Liver (tissue), 9 donors: ENCODE data around the gene CRHR1. TPM values are rescaled to one million over a fixed set of nuclear protein-coding genes. Genes with fewer than 3 reads are reported as not detected.

Experiments
- DNase-seq: peaks from one replicate; pipeline ENCODE4 v3.0.0-alpha.2; 2017; ENCODE audit warnings: low spot score
- H3K27ac ChIP-seq, 2 donors: one replicate each; pipeline ENCODE4 v1.7.0; 2013; ENCODE audit warnings: inconsistent platforms in 2 of 2, low read length in 2 of 2, control low read depth in 1 of 2, low read depth in 1 of 2, mild to moderate bottlenecking in 1 of 2
- H3K27me3 ChIP-seq, 4 donors: one replicate each; pipeline versions ENCODE4 v1.6.1 to v1.7.0; 2013; ENCODE audit warnings: low read length in 3 of 4, inconsistent platforms in 1 of 4, mild to moderate bottlenecking in 1 of 4, moderate library complexity in 1 of 4; ENCODE audit not compliant: control insufficient read depth in 4 of 4, insufficient read depth in 4 of 4
- H3K36me3 ChIP-seq, 4 donors: one replicate each; pipeline versions ENCODE4 v1.6.1 to v1.7.0; 2013; ENCODE audit warnings: low read length in 3 of 4, mild to moderate bottlenecking in 3 of 4, low read depth in 1 of 4, moderate library complexity in 1 of 4; ENCODE audit not compliant: control insufficient read depth in 4 of 4, insufficient read depth in 3 of 4
- H3K4me1 ChIP-seq, 4 donors: one replicate each; pipeline versions ENCODE4 v1.6.1 to v1.7.0; 2013; ENCODE audit warnings: low read length in 3 of 4, mild to moderate bottlenecking in 3 of 4, moderate library complexity in 1 of 4; ENCODE audit not compliant: control insufficient read depth in 4 of 4, insufficient read depth in 4 of 4
- H3K4me3 ChIP-seq, 3 donors: one replicate each; pipeline versions ENCODE4 v1.6.1 to v1.7.0; 2013; ENCODE audit warnings: low read length in 3 of 3, control low read depth in 1 of 3, low read depth in 1 of 3, mild to moderate bottlenecking in 1 of 3
- H3K9ac ChIP-seq, 2 donors: one replicate each; pipeline ENCODE4 v1.7.0; 2013; ENCODE audit warnings: low read length in 2 of 2, mild to moderate bottlenecking in 2 of 2, moderate library complexity in 2 of 2, control low read depth in 1 of 2, low read depth in 1 of 2
- H3K9me3 ChIP-seq, 4 donors: one replicate each; pipeline versions ENCODE4 v1.6.1 to v1.7.0; 2013; ENCODE audit warnings: low read length in 3 of 4; ENCODE audit not compliant: control insufficient read depth in 4 of 4
- EGR1 ChIP-seq, 2 donors: IDR thresholded peaks; 2 replicates each; pipeline ENCODE4 v1.6.1; 2016 to 2018; ENCODE audit warnings: antibody characterized with exemption in 2 of 2, low read depth in 2 of 2
- FOXA1 ChIP-seq: IDR thresholded peaks from 2 replicates; pipeline ENCODE4 v1.6.1; 2016; ENCODE audit warnings: antibody characterized with exemption
- FOXA2 ChIP-seq: IDR thresholded peaks from 2 replicates; pipeline ENCODE4 v1.6.1; 2016; ENCODE audit warnings: antibody characterized with exemption
- GABPA ChIP-seq, 2 donors: IDR thresholded peaks in 1 of 2; conservative IDR thresholded peaks in 1 of 2; 2 replicates each; pipeline ENCODE4 v1.6.1; 2016; ENCODE audit warnings: antibody characterized with exemption in 2 of 2, mild to moderate bottlenecking in 1 of 2, moderate library complexity in 1 of 2
- HNF4A ChIP-seq, 2 donors: conservative IDR thresholded peaks; 2 replicates each; pipeline ENCODE4 v1.6.1; 2016; ENCODE audit warnings: antibody characterized with exemption in 2 of 2, mild to moderate bottlenecking in 2 of 2
- HNF4G ChIP-seq: IDR thresholded peaks from 2 replicates; pipeline ENCODE4 v1.6.1; 2016; ENCODE audit warnings: antibody characterized with exemption
- JUND ChIP-seq, 2 donors: IDR thresholded peaks; 2 replicates each; pipeline ENCODE4 v1.6.1; 2016; ENCODE audit warnings: antibody characterized with exemption in 2 of 2
- NR2F2 ChIP-seq: IDR thresholded peaks from 2 replicates; pipeline ENCODE4 v1.6.1; 2016; ENCODE audit warnings: antibody characterized with exemption
- RXRA ChIP-seq, 2 donors: IDR thresholded peaks; 2 replicates each; pipeline ENCODE4 v1.6.1; 2017 to 2018; ENCODE audit warnings: antibody characterized with exemption in 2 of 2, mild to moderate bottlenecking in 1 of 2
- SP1 ChIP-seq: IDR thresholded peaks from 2 replicates; pipeline ENCODE4 v1.6.1; 2018; ENCODE audit warnings: antibody characterized with exemption, mild to moderate bottlenecking
- TAF1 ChIP-seq: conservative IDR thresholded peaks from 2 replicates; pipeline ENCODE4 v1.6.1; 2016; ENCODE audit warnings: antibody characterized with exemption, mild to moderate bottlenecking
- YY1 ChIP-seq: IDR thresholded peaks from 2 replicates; pipeline ENCODE4 v1.6.1; 2016; ENCODE audit warnings: antibody characterized with exemption, mild to moderate bottlenecking
- WGBS: extraction: QIAGEN DNeasy Blood & Tissue Kit; methylation state at CpG from one replicate; pipeline ENCODE4 v1.1.7; 2013; 5-methylcytosine and 5-hydroxymethylcytosine counted together
- polyA plus RNA-seq, 2 donors: library from polyadenylated mRNA; stranded (reverse) in 1 of 2; unstranded in 1 of 2; fragments of 200-250 nt in 1 of 2; fragments of >200 nt in 1 of 2; fragmentation: Nextera tagmentation in 1 of 2; extraction: Ambion mirVana in 1 of 2; gene quantifications; one replicate each; pipeline versions ENCODE4 v1.2.1 to v1.2.3, GENCODE V29; 2013 to 2015
- total RNA-seq, 2 donors: library from RNA; depleted of rRNA; stranded (reverse); fragments of >200 nt; gene quantifications; one replicate each; pipeline ENCODE4 v1.2.3, GENCODE V29; 2014
- TF ChIP-seq, protein P1 (sequence below): IDR thresholded peaks from 2 replicates; pipeline ENCODE4 v1.6.1; 2016; ENCODE audit warnings: antibody characterized with exemption, mild to moderate bottlenecking
- TF ChIP-seq, protein P2 (sequence below): fragments of 150-350 bp; IDR thresholded peaks from 2 replicates; pipeline ENCODE4 v1.5.1; 2017; ENCODE audit warnings: improper control_type of control experiment, low read depth, low read length; ENCODE audit not compliant: missing input control
- TF ChIP-seq, protein P3 (sequence below): IDR thresholded peaks from 2 replicates; pipeline ENCODE4 v1.6.1; 2016; ENCODE audit warnings: antibody characterized with exemption
- TF ChIP-seq, protein P4 (sequence below): IDR thresholded peaks from 2 replicates; pipeline ENCODE4 v1.6.1; 2016; ENCODE audit warnings: antibody characterized with exemption
- TF ChIP-seq, protein P5 (sequence below): IDR thresholded peaks from 2 replicates; pipeline ENCODE4 v1.6.1; 2016; ENCODE audit warnings: antibody characterized with exemption
- donor health status: healthy.
- donor health status: healthy.
- donor health status: healthy.
- donor health status: healthy.
- donor health status: healthy.

Gene CRHR1
- total and polyA plus RNA-seq, 4 donors: not detected

DNA sequence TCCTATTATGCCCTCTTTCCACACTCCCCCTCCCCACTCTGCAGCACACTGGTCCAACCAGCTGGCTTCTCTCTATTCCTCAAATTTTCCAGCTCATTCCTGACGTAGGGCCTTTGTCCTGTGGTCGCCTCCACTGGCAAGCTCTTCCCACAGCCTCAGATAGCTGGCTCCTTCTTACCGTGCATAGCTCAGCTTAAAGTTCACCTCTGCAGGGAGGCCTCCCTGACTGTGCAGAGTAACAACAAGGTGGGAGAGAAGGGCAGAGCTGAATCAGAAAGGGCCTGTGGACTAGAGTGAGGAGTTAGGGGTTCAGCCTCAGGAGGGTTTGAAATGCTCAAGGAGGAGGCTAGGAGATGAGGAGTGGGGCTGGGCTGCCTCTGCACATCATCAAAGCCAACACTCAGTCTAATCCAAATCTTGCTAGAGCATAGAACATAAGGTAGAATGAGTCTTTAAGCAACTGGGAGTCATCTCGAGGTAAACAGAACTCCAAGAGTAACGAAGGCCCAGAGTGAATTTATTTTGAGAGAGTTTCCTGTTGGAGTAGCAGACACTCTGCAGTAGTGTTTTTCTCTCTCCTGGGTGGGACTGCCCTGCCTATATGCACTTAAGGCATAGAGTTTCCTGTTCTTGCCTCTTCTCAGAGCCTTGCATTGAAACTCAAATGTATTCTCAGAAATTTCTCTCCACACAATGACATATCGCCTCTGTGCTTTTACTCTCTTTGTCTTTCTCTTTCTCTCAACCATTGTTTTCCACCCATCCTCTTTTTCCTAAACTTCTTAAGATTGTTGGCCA lies 79.9 kb downstream of the CRHR1 start:
- Histone ChIP-seq H3K4me3 (no peak overlapping the region), H3K9me3 (peaks cover 0 to 2% (median 0%) of the 10 kb centered on the region in 4 donors), H3K4me1 (no peaks in the 10 kb centered on the region), H3K27ac (no peak overlapping the region), H3K36me3 (no peaks in the 10 kb centered on the region), H3K9ac (no peak overlapping the region), H3K27me3 (peaks cover 0 to 3% (median under 1%) of the 10 kb centered on the region in 4 donors)
- TF ChIP-seq, protein P1, sequence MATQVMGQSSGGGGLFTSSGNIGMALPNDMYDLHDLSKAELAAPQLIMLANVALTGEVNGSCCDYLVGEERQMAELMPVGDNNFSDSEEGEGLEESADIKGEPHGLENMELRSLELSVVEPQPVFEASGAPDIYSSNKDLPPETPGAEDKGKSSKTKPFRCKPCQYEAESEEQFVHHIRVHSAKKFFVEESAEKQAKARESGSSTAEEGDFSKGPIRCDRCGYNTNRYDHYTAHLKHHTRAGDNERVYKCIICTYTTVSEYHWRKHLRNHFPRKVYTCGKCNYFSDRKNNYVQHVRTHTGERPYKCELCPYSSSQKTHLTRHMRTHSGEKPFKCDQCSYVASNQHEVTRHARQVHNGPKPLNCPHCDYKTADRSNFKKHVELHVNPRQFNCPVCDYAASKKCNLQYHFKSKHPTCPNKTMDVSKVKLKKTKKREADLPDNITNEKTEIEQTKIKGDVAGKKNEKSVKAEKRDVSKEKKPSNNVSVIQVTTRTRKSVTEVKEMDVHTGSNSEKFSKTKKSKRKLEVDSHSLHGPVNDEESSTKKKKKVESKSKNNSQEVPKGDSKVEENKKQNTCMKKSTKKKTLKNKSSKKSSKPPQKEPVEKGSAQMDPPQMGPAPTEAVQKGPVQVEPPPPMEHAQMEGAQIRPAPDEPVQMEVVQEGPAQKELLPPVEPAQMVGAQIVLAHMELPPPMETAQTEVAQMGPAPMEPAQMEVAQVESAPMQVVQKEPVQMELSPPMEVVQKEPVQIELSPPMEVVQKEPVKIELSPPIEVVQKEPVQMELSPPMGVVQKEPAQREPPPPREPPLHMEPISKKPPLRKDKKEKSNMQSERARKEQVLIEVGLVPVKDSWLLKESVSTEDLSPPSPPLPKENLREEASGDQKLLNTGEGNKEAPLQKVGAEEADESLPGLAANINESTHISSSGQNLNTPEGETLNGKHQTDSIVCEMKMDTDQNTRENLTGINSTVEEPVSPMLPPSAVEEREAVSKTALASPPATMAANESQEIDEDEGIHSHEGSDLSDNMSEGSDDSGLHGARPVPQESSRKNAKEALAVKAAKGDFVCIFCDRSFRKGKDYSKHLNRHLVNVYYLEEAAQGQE: no peak
- no peak for TF ChIP-seq FOXA2
- TF ChIP-seq, protein P2, sequence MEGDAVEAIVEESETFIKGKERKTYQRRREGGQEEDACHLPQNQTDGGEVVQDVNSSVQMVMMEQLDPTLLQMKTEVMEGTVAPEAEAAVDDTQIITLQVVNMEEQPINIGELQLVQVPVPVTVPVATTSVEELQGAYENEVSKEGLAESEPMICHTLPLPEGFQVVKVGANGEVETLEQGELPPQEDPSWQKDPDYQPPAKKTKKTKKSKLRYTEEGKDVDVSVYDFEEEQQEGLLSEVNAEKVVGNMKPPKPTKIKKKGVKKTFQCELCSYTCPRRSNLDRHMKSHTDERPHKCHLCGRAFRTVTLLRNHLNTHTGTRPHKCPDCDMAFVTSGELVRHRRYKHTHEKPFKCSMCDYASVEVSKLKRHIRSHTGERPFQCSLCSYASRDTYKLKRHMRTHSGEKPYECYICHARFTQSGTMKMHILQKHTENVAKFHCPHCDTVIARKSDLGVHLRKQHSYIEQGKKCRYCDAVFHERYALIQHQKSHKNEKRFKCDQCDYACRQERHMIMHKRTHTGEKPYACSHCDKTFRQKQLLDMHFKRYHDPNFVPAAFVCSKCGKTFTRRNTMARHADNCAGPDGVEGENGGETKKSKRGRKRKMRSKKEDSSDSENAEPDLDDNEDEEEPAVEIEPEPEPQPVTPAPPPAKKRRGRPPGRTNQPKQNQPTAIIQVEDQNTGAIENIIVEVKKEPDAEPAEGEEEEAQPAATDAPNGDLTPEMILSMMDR: no peak
- TF ChIP-seq, protein P3, sequence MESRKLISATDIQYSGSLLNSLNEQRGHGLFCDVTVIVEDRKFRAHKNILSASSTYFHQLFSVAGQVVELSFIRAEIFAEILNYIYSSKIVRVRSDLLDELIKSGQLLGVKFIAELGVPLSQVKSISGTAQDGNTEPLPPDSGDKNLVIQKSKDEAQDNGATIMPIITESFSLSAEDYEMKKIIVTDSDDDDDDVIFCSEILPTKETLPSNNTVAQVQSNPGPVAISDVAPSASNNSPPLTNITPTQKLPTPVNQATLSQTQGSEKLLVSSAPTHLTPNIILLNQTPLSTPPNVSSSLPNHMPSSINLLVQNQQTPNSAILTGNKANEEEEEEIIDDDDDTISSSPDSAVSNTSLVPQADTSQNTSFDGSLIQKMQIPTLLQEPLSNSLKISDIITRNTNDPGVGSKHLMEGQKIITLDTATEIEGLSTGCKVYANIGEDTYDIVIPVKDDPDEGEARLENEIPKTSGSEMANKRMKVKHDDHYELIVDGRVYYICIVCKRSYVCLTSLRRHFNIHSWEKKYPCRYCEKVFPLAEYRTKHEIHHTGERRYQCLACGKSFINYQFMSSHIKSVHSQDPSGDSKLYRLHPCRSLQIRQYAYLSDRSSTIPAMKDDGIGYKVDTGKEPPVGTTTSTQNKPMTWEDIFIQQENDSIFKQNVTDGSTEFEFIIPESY: no peak
- no peak for TF ChIP-seq TAF1
- TF ChIP-seq FOXA1: no peak
- no peak for TF ChIP-seq HNF4A (conservative IDR thresholded peaks at IDR 0.05)
- no peak for TF ChIP-seq YY1
- TF ChIP-seq, protein P4, sequence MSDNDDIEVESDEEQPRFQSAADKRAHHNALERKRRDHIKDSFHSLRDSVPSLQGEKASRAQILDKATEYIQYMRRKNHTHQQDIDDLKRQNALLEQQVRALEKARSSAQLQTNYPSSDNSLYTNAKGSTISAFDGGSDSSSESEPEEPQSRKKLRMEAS: no peak
- no peak for TF ChIP-seq JUND (IDR thresholded peaks at IDR 0.05)
- no peak for TF ChIP-seq EGR1 (IDR thresholded peaks at IDR 0.05; ENCODE audit: low read depth in 2 of 2)
- no peak for DNase-seq
- WGBS: 60% methylated on average over 6 of the region's 6 CpGs

DNA sequence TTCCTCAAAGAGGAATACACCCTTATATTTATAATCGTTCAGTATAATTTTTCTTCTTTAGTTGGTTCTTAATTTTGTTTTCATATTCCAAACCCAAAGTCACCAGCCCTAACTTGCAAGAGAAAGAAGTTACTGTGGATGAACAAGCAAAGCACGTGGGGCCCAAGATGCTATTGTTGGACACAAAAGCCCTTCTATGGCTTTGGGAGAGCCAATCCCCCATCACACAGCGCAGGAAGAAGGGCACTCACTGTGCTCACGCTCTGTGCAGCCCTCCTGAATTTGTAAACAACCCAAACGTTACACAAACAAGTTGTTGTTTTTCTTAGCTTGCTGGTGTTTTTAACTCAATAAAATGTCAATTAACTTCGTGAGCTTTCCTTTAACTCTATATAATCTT lies 83.1 kb downstream of the CRHR1 start:
- Histone ChIP-seq H3K36me3 (no peaks in the 10 kb centered on the region), H3K4me3 (no peak overlapping the region), H3K27ac (no peak overlapping the region), H3K4me1 (no peaks in the 10 kb centered on the region), H3K9ac (no peak overlapping the region), H3K27me3 (peaks cover 0 to 6% (median under 1%) of the 10 kb centered on the region in 4 donors), H3K9me3 (no peaks in the 10 kb centered on the region)
- WGBS: 76% methylated on average over 6 of the region's 6 CpGs
- DNase-seq: no peak
- TF ChIP-seq YY1 (no peak), FOXA1 (no peak), HNF4A (conservative IDR thresholded peaks at IDR 0.05) (no peak), GABPA (IDR thresholded peaks at IDR 0.05 in 1 of 2, conservative IDR thresholded peaks at IDR 0.05 in 1 of 2) (no peak), NR2F2 (no peak), TAF1 (no peak), FOXA2 (no peak), HNF4G (no peak), EGR1 (IDR thresholded peaks at IDR 0.05; ENCODE audit: low read depth in 2 of 2) (no peak), JUND (IDR thresholded peaks at IDR 0.05) (no peak), RXRA (IDR thresholded peaks at IDR 0.05) (no peak), SP1 (no peak)
- TF ChIP-seq, protein P5, sequence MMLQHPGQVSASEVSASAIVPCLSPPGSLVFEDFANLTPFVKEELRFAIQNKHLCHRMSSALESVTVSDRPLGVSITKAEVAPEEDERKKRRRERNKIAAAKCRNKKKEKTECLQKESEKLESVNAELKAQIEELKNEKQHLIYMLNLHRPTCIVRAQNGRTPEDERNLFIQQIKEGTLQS: no peak
- TF ChIP-seq, protein P2: no peak
- TF ChIP-seq, protein P4: no peak
